Measurements from ENCODE around the gene PATE3.

- TF ChIP-seq YY1 (IDR thresholded peaks at IDR 0.05) (no peak), GABPA (IDR thresholded peaks at IDR 0.05 in 1 of 2, conservative IDR thresholded peaks at IDR 0.05 in 1 of 2) (no peak), CTCF (IDR thresholded peaks at IDR 0.05; ENCODE audit: low read depth, low read length, missing input control) (no peak), ATF3 (IDR thresholded peaks at IDR 0.05) (no peak), EGR1 (IDR thresholded peaks at IDR 0.05; ENCODE audit: low read depth in 2 of 2) (no peak), RAD21 (IDR thresholded peaks at IDR 0.05) (no peak), HNF4G (IDR thresholded peaks at IDR 0.05) (no peak)
Observed at GRCh38 chr11:125835748-125836147, 47.8 kb downstream of the PATE3 start.

All from liver (tissue), 3 donors.